Activated CD4-positive, CD25-positive, alpha-beta regulatory T cell (primary cell): ENCODE results near the gene ARMC5.
A peak's percentile ranks its signal among the peaks of the same experiment; 100 is the strongest.
"Not testable (repeated sequence)": the region's sequence is repeated elsewhere in the genome, so short reads cannot be mapped to it uniquely, and the experiment has no call there.

ENCODE experiments used
- DNase-seq, 4 experiments: peaks; one replicate each; lab custom pipeline; 2025; lab: John Stamatoyannopoulos, UW

ARMC5 gene

GRCh38 chr16:31501966-31502348 is 42.7 kb downstream of the ARMC5 start:
- DNase-seq: no peak

GRCh38 chr16:31502981-31503380 is 43.7 kb downstream of the ARMC5 start:
- no peak for DNase-seq

DNA sequence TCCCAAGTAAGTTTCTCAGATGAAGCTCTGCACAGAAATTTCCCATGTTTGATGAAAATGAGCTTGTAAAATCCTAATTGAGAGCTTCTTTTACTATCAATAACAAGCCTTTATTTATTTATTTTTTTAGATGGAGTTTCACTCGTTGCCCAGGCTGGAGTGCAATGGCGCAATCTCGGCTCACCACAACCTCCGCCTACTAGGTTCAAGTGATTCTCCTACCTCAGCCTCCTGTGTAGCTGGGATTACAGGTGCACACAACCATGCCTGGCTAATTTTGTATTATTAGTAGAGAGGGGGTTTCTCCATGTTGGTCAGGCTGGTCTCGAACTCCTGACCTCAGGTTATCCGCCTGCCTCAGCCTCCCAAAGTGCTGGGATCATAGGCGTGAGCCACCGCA is 44.3 kb downstream of the ARMC5 start:
- DNase-seq: not testable (repeated sequence)

DNA sequence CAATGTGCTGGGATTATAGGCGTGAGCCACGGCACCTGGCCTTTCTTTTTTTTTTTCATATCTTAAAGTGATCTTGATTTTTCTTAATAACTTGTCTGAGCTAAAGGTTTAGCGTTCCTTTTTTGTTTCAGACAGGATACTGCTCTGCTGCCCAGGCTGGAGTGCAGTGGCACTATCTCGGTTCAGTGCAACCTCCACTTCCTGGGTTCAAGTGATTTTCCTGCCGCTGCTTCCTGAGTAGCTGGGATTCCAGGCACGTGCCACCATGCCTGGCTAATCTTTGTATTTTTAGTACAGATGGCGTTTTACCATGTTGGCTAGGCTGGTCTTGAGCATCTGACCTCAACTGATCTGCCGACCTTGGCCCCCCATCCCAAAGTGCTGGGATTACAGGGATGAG is 44.9 kb downstream of the ARMC5 start:
- DNase-seq: no peak

DNA sequence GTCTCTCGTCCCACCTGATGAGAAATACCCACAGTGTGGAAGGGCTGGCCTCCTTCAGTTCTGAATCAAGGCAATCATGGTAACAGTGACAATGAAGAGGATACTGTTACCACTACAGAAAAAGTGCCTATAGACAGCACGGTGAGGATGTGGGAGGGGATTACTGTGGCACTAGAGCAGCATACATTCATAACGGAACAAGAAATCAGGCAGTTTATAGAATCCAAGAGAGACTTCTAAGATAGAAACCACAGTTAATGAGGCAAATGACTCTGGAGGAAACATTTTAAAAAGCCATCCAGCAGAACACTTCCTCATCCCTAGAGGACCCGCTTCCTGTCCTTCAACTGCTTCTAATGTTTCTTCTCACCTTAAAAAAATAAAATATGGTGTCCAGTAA is 46.2 kb downstream of the ARMC5 start:
- DNase-seq: no peak

DNA sequence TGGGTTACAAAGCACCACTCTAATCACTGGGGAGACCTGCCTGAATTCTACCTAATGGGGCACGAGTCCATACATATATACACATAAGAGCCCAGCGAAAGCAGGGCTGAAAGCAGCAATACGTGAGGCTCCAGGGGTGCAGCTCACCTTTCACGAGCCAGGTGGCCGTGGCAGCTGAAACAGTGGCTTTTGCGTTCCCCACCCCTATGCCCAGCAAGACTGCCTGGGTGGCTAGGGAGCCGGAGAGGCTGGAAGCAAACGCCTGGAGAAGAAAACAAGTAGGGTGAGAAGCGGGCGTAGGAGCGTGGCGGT is 48.3 kb downstream of the ARMC5 start:
- no peak for DNase-seq

- peak; percentile 57 to 72 (median 67) for DNase-seq
These were observed 48.8 kb downstream of the ARMC5 start, which contains the start of gene RUSF1 for GRCh38 chr16:31507929-31508705. RUSF1 (minus strand) TSS chr16:31508391; CDS start chr16:31508373, 18 bp downstream.

- no peak for DNase-seq
These were observed 49.5 kb downstream of the ARMC5 start for GRCh38 chr16:31508706-31509195.

GRCh38 chr16:31513126-31513525 is 53.8 kb downstream of the ARMC5 start:
- DNase-seq: no peak

DNA sequence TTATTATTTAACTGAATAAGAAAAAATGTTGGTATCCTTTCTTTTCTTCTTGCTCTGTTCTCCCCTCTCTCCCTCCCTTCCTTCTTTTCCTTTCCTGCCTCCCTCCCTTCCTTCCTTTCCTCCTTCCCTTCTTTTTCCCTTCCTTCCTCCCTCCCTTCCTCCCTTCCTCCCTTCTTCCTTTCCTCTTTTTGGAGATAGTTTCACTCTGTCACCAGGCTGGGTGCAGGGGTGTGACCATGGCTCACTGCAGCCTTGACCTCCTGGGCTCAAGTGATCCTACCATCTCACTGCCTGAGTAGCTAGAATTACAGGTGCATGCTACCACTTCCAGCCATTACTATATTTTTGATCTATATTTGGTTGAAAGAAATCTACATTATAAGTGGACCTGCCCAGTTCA is 54.6 kb downstream of the ARMC5 start:
- no peak for DNase-seq
